CD4-positive, alpha-beta T cell treated with Interleukin-4 for 4 hours (primary cell): ENCODE measurements around the gene DNAH11.
"Not testable (repeated sequence)": the region's sequence is repeated elsewhere in the genome, so short reads cannot be mapped to it uniquely, and the experiment has no call there.

Experiments
- DNase-seq: peaks from one replicate; pipeline ENCODE4 v3.0.0-alpha.2; 2020

DNAH11 gene

GRCh38 chr7:21618706-21619105 lies 75.9 kb downstream of the DNAH11 start:
- no peak for DNase-seq

- no peak for DNase-seq
These were observed 77.2 kb downstream of the DNAH11 start for GRCh38 chr7:21620054-21620453.

GRCh38 chr7:21624320-21624719 lies 81.5 kb downstream of the DNAH11 start:
- no peak for DNase-seq

GRCh38 chr7:21636694-21637093 lies 93.9 kb downstream of the DNAH11 start:
- no peak for DNase-seq

- DNase-seq, result no peak
These were observed 96.5 kb downstream of the DNAH11 start for GRCh38 chr7:21639206-21639868.

- DNase-seq, result no peak
These were observed 97.3 kb downstream of the DNAH11 start for GRCh38 chr7:21640105-21640504.

- DNase-seq, result no peak
These were observed 98.7 kb downstream of the DNAH11 start for GRCh38 chr7:21641546-21641945.

- DNase-seq, result no peak
These were observed 99.6 kb downstream of the DNAH11 start for GRCh38 chr7:21642422-21642821.

- no peak for DNase-seq
These were observed 108.9 kb downstream of the DNAH11 start for GRCh38 chr7:21651697-21652096.

- DNase-seq, result no peak
These were observed 110.8 kb downstream of the DNAH11 start for GRCh38 chr7:21653623-21654022.

GRCh38 chr7:21656081-21656480 lies 113.2 kb downstream of the DNAH11 start:
- DNase-seq, result no peak

GRCh38 chr7:21656796-21657195 lies 114.0 kb downstream of the DNAH11 start:
- DNase-seq, result no peak

- DNase-seq, result no peak
These were observed 127.7 kb downstream of the DNAH11 start for GRCh38 chr7:21670496-21670895.

GRCh38 chr7:21671859-21672258 lies 129.0 kb downstream of the DNAH11 start:
- no peak for DNase-seq

GRCh38 chr7:21675255-21675654 lies 132.4 kb downstream of the DNAH11 start:
- no peak for DNase-seq

GRCh38 chr7:21690705-21691104 lies 147.9 kb downstream of the DNAH11 start:
- no peak for DNase-seq

GRCh38 chr7:21691146-21691545 lies 148.3 kb downstream of the DNAH11 start:
- not testable (repeated sequence) for DNase-seq

- DNase-seq, result not testable (repeated sequence)
These were observed 157.7 kb downstream of the DNAH11 start for GRCh38 chr7:21700587-21700986.

GRCh38 chr7:21702303-21702702 lies 159.5 kb downstream of the DNAH11 start:
- no peak for DNase-seq

- DNase-seq, result no peak
These were observed 161.5 kb downstream of the DNAH11 start for GRCh38 chr7:21704359-21704758.

- DNase-seq, result no peak
These were observed 163.3 kb downstream of the DNAH11 start for GRCh38 chr7:21706131-21706530.

GRCh38 chr7:21707566-21707965 lies 164.7 kb downstream of the DNAH11 start:
- DNase-seq, result no peak

GRCh38 chr7:21708096-21708495 lies 165.3 kb downstream of the DNAH11 start:
- DNase-seq, result no peak

- no peak for DNase-seq
These were observed 174.5 kb downstream of the DNAH11 start for GRCh38 chr7:21717323-21717722.

GRCh38 chr7:21718391-21718790 lies 175.6 kb downstream of the DNAH11 start:
- no peak for DNase-seq
